ENCODE measurements around the gene ZNF341. TPM values are rescaled to one million over a fixed set of nuclear protein-coding genes. Genes with fewer than 3 reads are reported as not detected.

The ZNF341 gene
- total and polyA plus RNA-seq, 9 of the 15 experiments (the other 6 are each of a cell fraction or from before 2014, with no cell fraction given) = 0.08 to 2.6 (median 1.0) TPM

GRCh38 chr20:33821270-33821836 is 89.6 kb downstream of the ZNF341 start (continued):
- TF ChIP-seq ID3 (CRISPR knock-in tag; IDR thresholded peaks at IDR 0.05) = no peak
- TF ChIP-seq ID3 (tag; IDR thresholded peaks at IDR 0.05) = peak; percentile 73
- peak; percentile 61 for TF ChIP-seq MEIS2 (IDR thresholded peaks at IDR 0.05; ENCODE audit: partially characterized antibody)
- TF ChIP-seq ZNF780A (CRISPR knock-in tag; IDR thresholded peaks at IDR 0.05) = no peak
- no peak for TF ChIP-seq ZNF644 (tag; IDR thresholded peaks at IDR 0.05; ENCODE audit: low read depth)
- TF ChIP-seq ZNF184 (CRISPR knock-in tag; IDR thresholded peaks at IDR 0.05) = no peak
- no peak for TF ChIP-seq PHF21A (IDR thresholded peaks at IDR 0.05; ENCODE audit: borderline replicate concordance, low read depth)
- TF ChIP-seq PRDM10 (IDR thresholded peaks at IDR 0.05; ENCODE audit: partially characterized antibody) = peak; percentile 54
- TF ChIP-seq ZNF717 (CRISPR knock-in tag; IDR thresholded peaks at IDR 0.05) = no peak
- no peak for TF ChIP-seq RNF2 (IDR thresholded peaks at IDR 0.05)
- TF ChIP-seq NR3C1 (CRISPR knock-in tag; IDR thresholded peaks at IDR 0.05) = no peak
- TF ChIP-seq NUFIP1 (IDR thresholded peaks at IDR 0.05; ENCODE audit: partially characterized antibody) = no peak
- no peak for TF ChIP-seq ZNF143 (CRISPR knock-in tag; IDR thresholded peaks at IDR 0.05)
- TF ChIP-seq SIRT6 (IDR thresholded peaks at IDR 0.05; ENCODE audit: low read depth, low read length) = no peak
- no peak for TF ChIP-seq BHLHE40 (IDR thresholded peaks at IDR 0.05; ENCODE audit: low read length)
- TF ChIP-seq MAFF (IDR thresholded peaks at IDR 0.05; ENCODE audit: low read length) = no peak
- TF ChIP-seq FOSL1 (tag; conservative IDR thresholded peaks at IDR 0.05) = peak; percentile 65
- no peak for TF ChIP-seq SMARCE1 (IDR thresholded peaks at IDR 0.05)
- TF ChIP-seq KDM4B (IDR thresholded peaks at IDR 0.05; ENCODE audit: borderline replicate concordance in 2 of 2, low read depth in 1 of 2) = no peak
- peak; percentile 44; the same call in 1 of the 2 replicates for TF ChIP-seq DPF2 (IDR thresholded peaks at IDR 0.05)
- peak; percentile 69 for TF ChIP-seq JUND (IDR thresholded peaks at IDR 0.05; ENCODE audit: borderline replicate concordance, low read depth, low read length)
- TF ChIP-seq JUND (tag; IDR thresholded peaks at IDR 0.05; ENCODE audit: borderline replicate concordance, low read depth, low read length) = no peak; the same call in 2 of the 3 replicates
- TF ChIP-seq PKNOX1 (IDR thresholded peaks at IDR 0.05) = peak; percentile 72
- TF ChIP-seq TCF3 (CRISPR knock-in tag; IDR thresholded peaks at IDR 0.05) = peak; percentile 63
- TF ChIP-seq LCOR (CRISPR knock-in tag; IDR thresholded peaks at IDR 0.05) = no peak
- no peak for TF ChIP-seq PREB (CRISPR knock-in tag; IDR thresholded peaks at IDR 0.05)

Measured in K562 (cell line).